Motor neuron (in vitro differentiated cells): ENCODE results near the gene AGBL2. TPM values are rescaled to one million over a fixed set of nuclear protein-coding genes. Genes with fewer than 3 reads are reported as not detected.
"Not testable (repeated sequence)": the region's sequence is repeated elsewhere in the genome, so short reads cannot be mapped to it uniquely, and the experiment has no call there.

ENCODE experiments used
- ATAC-seq, 8 experiments: fragments of 200-7000 bp; cut with Tn5 transposase; replicated peaks in 6 of 8; 2 replicates each; pipeline ENCODE4 v1.8.0; 2021; ENCODE audit warnings: mild to moderate bottlenecking in 8 of 8, moderate library complexity in 8 of 8
- H3K27ac ChIP-seq, 2 donors: fragments of 250-450 bp; sonication (Bioruptor Pico); 2 replicates each; pipeline ENCODE4 v1.9.0; 2021; ENCODE audit warnings: antibody characterized with exemption in 2 of 2, mild to moderate bottlenecking in 2 of 2, moderate library complexity in 1 of 2
- H3K4me1 ChIP-seq, 2 donors: fragments of 250-450 bp; sonication (Bioruptor Pico); replicated peaks in 1 of 2; 2 replicates each; pipeline ENCODE4 v1.6.1; 2021; ENCODE audit warnings: antibody characterized with exemption in 2 of 2, mild to moderate bottlenecking in 2 of 2, moderate library complexity in 1 of 2
- H3K4me3 ChIP-seq, 5 donors: fragments of 250-450 bp; sonication (Bioruptor Pico); 2 replicates each; pipeline ENCODE4 v1.9.0; 2021; ENCODE audit warnings: antibody characterized with exemption in 5 of 5, mild to moderate bottlenecking in 5 of 5, moderate library complexity in 4 of 5
- WGBS, 10 experiments: fragments of 450-650 bp; shearing (Covaris generic); methylation state at CpG; one replicate each; pipeline ENCODE4 v1.0.0; 2022; 5-methylcytosine and 5-hydroxymethylcytosine counted together
- in situ Hi-C, 9 experiments: fragments of 400-800 bp; cut with MboI; loops; one replicate each; pipeline ENCODE4 v1.15.0; 2021; ENCODE audit warnings: low sequenced_read_pairs in 9 of 9, low pct_unique_long_range_greater_than_20kb in 2 of 9; ENCODE audit not compliant: unreplicated experiment in 9 of 9
- total RNA-seq, 8 experiments: library from RNA; unstranded; fragments of 300-600 nt; gene quantifications; 2 replicates each; pipeline versions ENCODE4 v1.2.3 to v1.2.4, GENCODE V29; 2022

Gene AGBL2
- total RNA-seq, 8 experiments from 2014 or later, result 0.27 to 2.3 (median 1.5) TPM

DNA sequence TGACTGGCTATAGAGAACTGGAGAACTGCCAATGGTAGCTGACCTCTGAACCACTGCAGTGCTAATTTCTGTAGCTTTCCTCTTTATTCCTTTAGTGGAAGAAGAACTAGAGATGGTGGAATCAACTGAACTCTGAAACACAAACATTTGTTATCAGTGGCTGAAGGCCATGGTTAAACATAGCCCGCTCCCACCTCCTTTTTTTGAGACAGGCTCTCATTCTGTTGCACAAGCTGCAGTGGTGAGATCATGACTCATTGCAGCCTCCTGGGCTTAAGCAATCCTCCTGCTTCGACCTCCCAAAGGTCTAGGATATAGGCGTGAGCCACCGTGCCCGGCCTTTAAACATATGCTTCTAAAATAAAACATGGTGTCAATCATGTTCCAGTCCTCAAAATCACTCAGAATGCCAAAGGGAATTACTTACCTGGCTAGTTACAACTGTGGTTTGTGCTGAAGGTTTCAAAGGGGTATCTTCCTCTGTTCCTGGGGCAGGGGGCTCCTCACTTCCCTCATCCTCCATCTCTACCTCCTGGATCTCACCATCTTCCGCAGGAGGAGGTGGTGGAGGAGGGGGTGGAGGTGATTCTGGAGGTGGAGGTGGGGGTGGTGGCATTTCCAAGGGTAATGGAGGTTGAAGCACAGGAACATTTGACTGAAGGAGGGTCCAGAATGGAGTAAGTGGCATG lies 9.0 kb upstream of the AGBL2 start:
- in situ Hi-C loops, result no loop called here
- 88 to 100% (median 100%) methylated on average over 1 to 5 of the region's 6 CpGs; no CpG with 5 or more reads in 2 of the 10 experiments for WGBS, 10 experiments
- Histone ChIP-seq H3K4me3 (no peak overlapping the region), H3K27ac (no peak overlapping the region), H3K4me1 (no peaks in the 10 kb centered on the region)
- ATAC-seq, result no peak

DNA sequence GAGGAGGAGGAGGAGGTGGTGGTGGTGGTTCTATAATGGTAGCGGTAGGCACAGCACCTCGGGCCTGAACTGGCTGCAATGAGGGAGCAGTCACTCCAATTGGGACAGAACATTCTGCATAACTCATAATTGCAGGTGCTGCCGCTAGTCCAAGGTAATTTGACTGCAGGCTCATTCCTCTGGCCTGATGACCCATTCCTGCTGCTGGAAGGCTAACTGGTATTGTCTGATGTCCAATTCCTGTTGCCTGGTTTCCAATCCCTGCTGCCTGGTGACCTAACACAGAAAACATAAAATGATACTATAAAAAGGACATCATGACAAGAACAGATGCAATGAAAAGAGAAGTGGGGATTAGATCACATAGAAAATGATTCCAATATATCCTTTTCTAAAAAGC lies 7.9 kb upstream of the AGBL2 start:
- H3K4me3 ChIP-seq, result no peak overlapping the region
- no peak overlapping the region for H3K27ac ChIP-seq
- 60 to 100% (median 100%) methylated on average over 1 to 2 of the region's 3 CpGs; no CpG with 5 or more reads in 4 of the 10 experiments for WGBS, 10 experiments
- H3K4me1 ChIP-seq, result no peaks in the 10 kb centered on the region
- in situ Hi-C loops, result no loop called here
- ATAC-seq, result peak in 1 of 8 experiments; percentile 40

DNA sequence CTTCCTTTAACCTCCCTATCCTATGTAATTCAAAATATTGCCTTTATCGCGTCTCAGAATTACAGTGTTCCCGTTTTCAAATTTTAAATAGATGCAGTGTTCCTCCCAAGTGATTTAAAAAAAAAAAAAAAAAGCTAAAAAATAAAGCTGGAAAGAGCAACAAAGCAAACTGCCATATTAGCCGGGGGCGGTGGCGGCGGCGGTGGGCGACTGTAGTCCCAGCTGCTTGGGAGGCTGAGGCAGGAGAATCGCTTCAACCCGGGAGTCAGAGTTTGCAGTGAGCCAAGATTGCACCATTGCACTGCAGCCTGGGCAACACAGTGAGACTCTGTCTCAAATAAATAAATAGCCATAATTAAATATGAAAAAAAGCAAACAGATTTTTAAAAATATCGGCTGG lies 5.5 kb upstream of the AGBL2 start:
- Histone ChIP-seq H3K4me1 (no peaks in the 10 kb centered on the region), H3K27ac (no peak overlapping the region), H3K4me3 (no peak overlapping the region)
- WGBS, 10 experiments, result 67 to 100% (median 98%) methylated on average over 1 to 12 of the region's 12 CpGs
- in situ Hi-C loops, result no loop called here
- no peak for ATAC-seq

- ATAC-seq, result no peak
Observed at GRCh38 chr11:47716692-47717091, 1.5 kb upstream of the AGBL2 start.

GRCh38 chr11:47714554-47715081 lies 551 bp downstream of the AGBL2 start:
- peak in 7 of 8 experiments; percentile 19 to 59 (median 41) for ATAC-seq
- WGBS, 10 experiments, result 6 to 88% (median 39%) methylated on average over 5 to 17 of the region's 19 CpGs; no CpG with 5 or more reads in 1 of the 10 experiments
- Histone ChIP-seq H3K4me1 (peaks cover 0 to 2% of the 10 kb centered on the region in 2 donors), H3K27ac (no peak overlapping the region), H3K4me3 (peak overlapping the region; percentile 17 to 38 (median 26))
- in situ Hi-C loops, result no loop called here

More at GRCh38 chr11:47716692-47717091, 1.5 kb upstream of the AGBL2 start:
- Histone ChIP-seq H3K4me3 (no peak overlapping the region), H3K4me1 (peaks cover 0 to 2% of the 10 kb centered on the region in 2 donors), H3K27ac (no peak overlapping the region)
- WGBS, 10 experiments, result 40 to 92% (median 81%) methylated on average over 1 to 5 of the region's 5 CpGs; no CpG with 5 or more reads in 2 of the 10 experiments
- in situ Hi-C loops, result no loop called here

- Histone ChIP-seq H3K27ac (no peak overlapping the region), H3K4me1 (peaks cover 0 to 2% of the 10 kb centered on the region in 2 donors), H3K4me3 (no peak overlapping the region)
- 86 to 100% (median 91%) methylated on average over 2 to 5 of the region's 5 CpGs; no CpG with 5 or more reads in 3 of the 10 experiments for WGBS, 10 experiments
- no peak for ATAC-seq
- in situ Hi-C loops, result no loop called here
Observed at GRCh38 chr11:47711816-47712215, 3.4 kb downstream of the AGBL2 start.

GRCh38 chr11:47711225-47711624 lies 3.9 kb downstream of the AGBL2 start:
- in situ Hi-C loops, result no loop called here
- Histone ChIP-seq H3K27ac (no peak overlapping the region), H3K4me1 (peaks cover 0 to 2% of the 10 kb centered on the region in 2 donors), H3K4me3 (no peak overlapping the region)
- WGBS, 10 experiments, result 0 to 92% (median 83%) methylated on average over 1 to 5 of the region's 5 CpGs; no CpG with 5 or more reads in 3 of the 10 experiments
- ATAC-seq, result no peak

DNA sequence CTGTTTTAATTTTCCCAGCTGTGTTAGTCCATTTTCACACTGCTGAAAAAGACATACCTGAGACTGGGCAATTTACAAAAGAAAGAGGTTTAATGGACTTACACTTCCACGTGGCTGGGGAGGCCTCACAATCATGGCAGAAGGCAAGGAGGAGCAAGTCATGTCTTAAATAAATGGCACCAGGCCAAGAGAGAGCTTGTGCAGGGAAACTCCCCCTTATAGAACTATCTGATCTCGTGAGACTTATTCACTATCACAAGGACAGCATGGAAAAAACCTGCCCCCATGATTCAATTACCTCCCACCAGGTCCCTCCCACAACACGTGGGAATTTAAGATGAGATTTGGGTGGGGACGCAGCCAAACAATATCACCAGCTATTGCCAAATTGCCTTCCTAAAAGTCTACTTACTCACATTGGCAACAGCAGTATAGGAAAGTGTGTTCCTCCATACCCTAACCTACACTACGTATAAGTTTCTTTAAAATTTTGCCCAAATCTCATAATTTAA lies 7.8 kb downstream of the AGBL2 start:
- H3K27ac ChIP-seq, H3K4me3 ChIP-seq, H3K4me1 ChIP-seq, ATAC-seq, in situ Hi-C loops: not testable (repeated sequence)
- 59 to 100% (median 92%) methylated on average over 1 to 5 of the region's 5 CpGs for WGBS, 10 experiments

DNA sequence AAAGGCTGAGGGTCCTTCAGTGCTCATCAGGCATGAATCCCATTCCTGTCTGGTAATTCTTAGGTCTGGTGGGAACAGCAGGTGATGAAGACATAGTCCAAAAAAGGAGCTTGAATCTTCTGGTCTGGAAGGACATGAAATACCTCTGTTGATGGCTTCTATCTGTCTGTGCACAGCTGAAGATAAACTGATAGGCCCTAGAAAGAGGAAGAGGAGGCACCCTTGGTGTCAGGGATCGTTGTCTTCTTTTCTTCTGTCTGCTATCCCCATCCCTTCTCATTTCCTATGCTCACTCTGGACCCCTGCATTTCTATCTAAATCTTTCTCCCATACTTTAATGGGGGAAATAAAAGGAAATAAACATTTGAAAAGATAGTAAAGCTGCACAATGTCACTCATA lies 9.4 kb downstream of the AGBL2 start:
- Histone ChIP-seq H3K27ac (no peak overlapping the region), H3K4me3 (no peak overlapping the region), H3K4me1 (no peaks in the 10 kb centered on the region)
- 60 to 100% (median 89%) methylated on average over 1 of the region's 1 CpG; no CpG with 5 or more reads in 4 of the 10 experiments for WGBS, 10 experiments
- in situ Hi-C loops, result no loop called here
- no peak for ATAC-seq

DNA sequence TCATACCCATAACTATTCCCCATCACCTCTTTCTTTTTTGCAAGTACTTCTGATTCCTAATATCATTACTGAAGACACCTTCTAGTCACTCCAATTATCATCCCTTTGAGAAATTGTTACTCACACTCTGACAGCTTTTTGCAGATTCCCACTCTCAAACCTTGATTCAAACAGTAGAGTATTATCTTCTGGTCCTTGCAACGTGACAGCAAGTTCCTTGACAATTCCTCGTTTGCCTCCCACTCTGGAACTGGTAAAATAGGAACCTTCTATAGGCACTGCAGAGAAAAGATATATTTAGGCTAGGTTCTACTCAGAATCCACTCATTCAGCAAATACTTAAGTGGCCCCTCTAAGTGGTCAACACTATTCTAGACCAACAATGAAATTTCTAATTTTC lies 23.2 kb downstream of the AGBL2 start:
- in situ Hi-C loops, result no loop called here
- Histone ChIP-seq H3K4me1 (no peaks in the 10 kb centered on the region), H3K27ac (no peak overlapping the region), H3K4me3 (no peak overlapping the region)
- ATAC-seq, result no peak
- 5 to 90% (median 64%) methylated on average over 2 of the region's 2 CpGs; no CpG with 5 or more reads in 1 of the 10 experiments for WGBS, 10 experiments

DNA sequence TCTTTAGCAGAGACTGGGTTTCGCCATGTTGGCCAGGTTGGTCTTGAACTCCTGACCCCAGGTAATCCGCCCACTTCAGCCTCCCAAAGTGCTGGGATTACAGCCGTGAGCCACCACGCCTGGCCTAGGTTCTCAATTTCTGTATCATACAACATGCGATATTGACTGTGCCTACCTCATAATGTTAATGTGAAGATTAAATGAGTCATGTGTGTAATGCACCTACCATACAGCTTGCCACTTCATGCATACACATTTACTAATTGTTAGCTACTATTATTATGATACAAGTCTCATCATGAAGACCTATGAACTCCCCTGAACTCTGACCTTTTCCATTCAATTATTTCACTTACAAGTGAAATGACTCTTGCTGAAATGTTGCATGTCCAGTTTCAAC lies 25.7 kb downstream of the AGBL2 start:
- H3K27ac ChIP-seq, result no peak overlapping the region
- 80 to 100% (median 96%) methylated on average over 1 to 5 of the region's 5 CpGs; no CpG with 5 or more reads in 6 of the 10 experiments for WGBS, 10 experiments
- no peaks in the 10 kb centered on the region for H3K4me1 ChIP-seq
- in situ Hi-C loops, result no loop called here
- ATAC-seq, result no peak
- H3K4me3 ChIP-seq, result no peak overlapping the region

GRCh38 chr11:47688991-47689390 lies 26.2 kb downstream of the AGBL2 start:
- Histone ChIP-seq H3K4me3 (no peak overlapping the region), H3K27ac (no peak overlapping the region), H3K4me1 (no peaks in the 10 kb centered on the region)
- in situ Hi-C loops, result no loop called here
- 82 to 100% (median 92%) methylated on average over 1 to 2 of the region's 2 CpGs; no CpG with 5 or more reads in 3 of the 10 experiments for WGBS, 10 experiments
- no peak for ATAC-seq

- no peak overlapping the region for H3K4me3 ChIP-seq
- in situ Hi-C loops, result no loop called here
- WGBS, 10 experiments, result 72 to 100% (median 83%) methylated on average over 1 to 3 of the region's 4 CpGs; no CpG with 5 or more reads in 2 of the 10 experiments
- no peaks in the 10 kb centered on the region for H3K4me1 ChIP-seq
- no peak overlapping the region for H3K27ac ChIP-seq
- no peak for ATAC-seq
Observed at GRCh38 chr11:47688111-47688510, 27.1 kb downstream of the AGBL2 start.
